ENCODE measurements around the gene PTPRN2. TPM values are rescaled to one million over a fixed set of nuclear protein-coding genes. Genes with fewer than 3 reads are reported as not detected.

PTPRN2 gene
- total RNA-seq, 1 experiment from 2014 or later = 1.7 TPM

- no peaks in the 10 kb centered on the region for H3K4me1 ChIP-seq (ENCODE audit: low read length)
Measured at GRCh38 chr7:158247758-158248487, 339.7 kb downstream of the PTPRN2 start.

GRCh38 chr7:158246960-158247673 is 340.5 kb downstream of the PTPRN2 start:
- Histone ChIP-seq H3K4me2 (ENCODE audit: low read depth, low read length, poor library complexity, severe bottlenecking) (no peak overlapping the region), H2AFZ (ENCODE audit: low read length) (no peak overlapping the region), H3K27me3 (ENCODE audit: low read length) (no peaks in the 10 kb centered on the region; the same call in 1 of the 2 replicates), H3K36me3 (ENCODE audit: insufficient read depth, low read length) (no peaks in the 10 kb centered on the region), H3K4me1 (ENCODE audit: low read length) (no peaks in the 10 kb centered on the region), H3K9ac (ENCODE audit: low read length) (no peak overlapping the region), H4K20me1 (ENCODE audit: insufficient read depth, low read depth, low read length) (no peaks in the 10 kb centered on the region), H3K4me3 (ENCODE audit: low read length) (no peak overlapping the region), H3K79me2 (ENCODE audit: low read length) (no peaks in the 10 kb centered on the region), H3K9me3 (ENCODE audit: low read length) (peaks cover 8% of the 10 kb centered on the region), H3K9me2 (replicated peaks; ENCODE audit: insufficient read depth, low read length) (no peaks in the 10 kb centered on the region), H3K27ac (ENCODE audit: low read length) (no peak overlapping the region)
- no peak for DNase-seq

More at GRCh38 chr7:158247758-158248487, 339.7 kb downstream of the PTPRN2 start:
- Histone ChIP-seq H2AFZ (ENCODE audit: low read length) (no peak overlapping the region), H3K36me3 (ENCODE audit: insufficient read depth, low read length) (no peaks in the 10 kb centered on the region), H3K9ac (ENCODE audit: low read length) (no peak overlapping the region), H3K27ac (ENCODE audit: low read length) (no peak overlapping the region), H4K20me1 (ENCODE audit: insufficient read depth, low read depth, low read length) (no peaks in the 10 kb centered on the region), H3K4me2 (ENCODE audit: low read depth, low read length, poor library complexity, severe bottlenecking) (no peak overlapping the region), H3K79me2 (ENCODE audit: low read length) (no peaks in the 10 kb centered on the region), H3K27me3 (ENCODE audit: low read length) (no peaks in the 10 kb centered on the region; the same call in 1 of the 2 replicates), H3K9me2 (replicated peaks; ENCODE audit: insufficient read depth, low read length) (no peaks in the 10 kb centered on the region), H3K4me3 (ENCODE audit: low read length) (no peak overlapping the region), H3K9me3 (ENCODE audit: low read length) (peaks cover 8% of the 10 kb centered on the region)
- no peak for DNase-seq

- H2AFZ ChIP-seq (ENCODE audit: low read length) = no peak overlapping the region
- H3K36me3 ChIP-seq (ENCODE audit: insufficient read depth, low read length) = no peaks in the 10 kb centered on the region
- H3K9me3 ChIP-seq (ENCODE audit: low read length) = peaks cover 8% of the 10 kb centered on the region
- no peaks in the 10 kb centered on the region for H4K20me1 ChIP-seq (ENCODE audit: insufficient read depth, low read depth, low read length)
- no peaks in the 10 kb centered on the region for H3K9me2 ChIP-seq (replicated peaks; ENCODE audit: insufficient read depth, low read length)
- H3K4me3 ChIP-seq (ENCODE audit: low read length) = no peak overlapping the region
- no peaks in the 10 kb centered on the region for H3K79me2 ChIP-seq (ENCODE audit: low read length)
- no peak overlapping the region for H3K4me2 ChIP-seq (ENCODE audit: low read depth, low read length, poor library complexity, severe bottlenecking)
- no peaks in the 10 kb centered on the region for H3K27me3 ChIP-seq (ENCODE audit: low read length)
- no peaks in the 10 kb centered on the region for H3K4me1 ChIP-seq (ENCODE audit: low read length)
- no peak overlapping the region for H3K27ac ChIP-seq (ENCODE audit: low read length)
- no peak for DNase-seq
- no peak overlapping the region for H3K9ac ChIP-seq (ENCODE audit: low read length)
Measured at GRCh38 chr7:158246272-158246959, 341.2 kb downstream of the PTPRN2 start.

- Histone ChIP-seq H3K9me3 (ENCODE audit: low read length) (peaks cover 8% of the 10 kb centered on the region), H3K27ac (ENCODE audit: low read length) (no peak overlapping the region), H3K27me3 (ENCODE audit: low read length) (no peaks in the 10 kb centered on the region), H4K20me1 (ENCODE audit: insufficient read depth, low read depth, low read length) (no peaks in the 10 kb centered on the region), H3K4me1 (ENCODE audit: low read length) (no peaks in the 10 kb centered on the region), H3K9ac (ENCODE audit: low read length) (no peak overlapping the region), H3K36me3 (ENCODE audit: insufficient read depth, low read length) (no peaks in the 10 kb centered on the region), H2AFZ (ENCODE audit: low read length) (no peak overlapping the region), H3K9me2 (replicated peaks; ENCODE audit: insufficient read depth, low read length) (no peaks in the 10 kb centered on the region), H3K4me3 (ENCODE audit: low read length) (no peak overlapping the region), H3K79me2 (ENCODE audit: low read length) (no peaks in the 10 kb centered on the region), H3K4me2 (ENCODE audit: low read depth, low read length, poor library complexity, severe bottlenecking) (no peak overlapping the region)
- DNase-seq = no peak
Measured at GRCh38 chr7:158245724-158246041, 341.9 kb downstream of the PTPRN2 start.

- Histone ChIP-seq H3K4me1 (ENCODE audit: low read length) (no peaks in the 10 kb centered on the region), H3K4me3 (ENCODE audit: low read length) (no peak overlapping the region), H3K4me2 (ENCODE audit: low read depth, low read length, poor library complexity, severe bottlenecking) (no peak overlapping the region), H4K20me1 (ENCODE audit: insufficient read depth, low read depth, low read length) (no peaks in the 10 kb centered on the region), H3K27me3 (ENCODE audit: low read length) (no peaks in the 10 kb centered on the region), H3K9me2 (replicated peaks; ENCODE audit: insufficient read depth, low read length) (no peaks in the 10 kb centered on the region), H3K9ac (ENCODE audit: low read length) (no peak overlapping the region), H3K9me3 (ENCODE audit: low read length) (peaks cover 8% of the 10 kb centered on the region), H2AFZ (ENCODE audit: low read length) (no peak overlapping the region), H3K79me2 (ENCODE audit: low read length) (no peaks in the 10 kb centered on the region), H3K36me3 (ENCODE audit: insufficient read depth, low read length) (no peaks in the 10 kb centered on the region), H3K27ac (ENCODE audit: low read length) (no peak overlapping the region)
- DNase-seq = no peak
Measured at GRCh38 chr7:158244873-158245723, 342.5 kb downstream of the PTPRN2 start.

- H4K20me1 ChIP-seq (ENCODE audit: insufficient read depth, low read depth, low read length) = no peaks in the 10 kb centered on the region
- no peak overlapping the region for H3K9ac ChIP-seq (ENCODE audit: low read length)
- H3K79me2 ChIP-seq (ENCODE audit: low read length) = no peaks in the 10 kb centered on the region
- H3K27ac ChIP-seq (ENCODE audit: low read length) = no peak overlapping the region
- no peak overlapping the region for H3K4me2 ChIP-seq (ENCODE audit: low read depth, low read length, poor library complexity, severe bottlenecking)
- H3K27me3 ChIP-seq (ENCODE audit: low read length) = no peaks in the 10 kb centered on the region
- H3K4me1 ChIP-seq (ENCODE audit: low read length) = no peaks in the 10 kb centered on the region
- no peaks in the 10 kb centered on the region for H3K9me2 ChIP-seq (replicated peaks; ENCODE audit: insufficient read depth, low read length)
- no peaks in the 10 kb centered on the region for H3K36me3 ChIP-seq (ENCODE audit: insufficient read depth, low read length)
- no peak overlapping the region for H2AFZ ChIP-seq (ENCODE audit: low read length)
- H3K9me3 ChIP-seq (ENCODE audit: low read length) = peaks cover 8% of the 10 kb centered on the region
- DNase-seq = no peak
- no peak overlapping the region for H3K4me3 ChIP-seq (ENCODE audit: low read length)
Measured at GRCh38 chr7:158244430-158244829, 343.2 kb downstream of the PTPRN2 start.

GRCh38 chr7:158241919-158242318 is 345.7 kb downstream of the PTPRN2 start:
- no peak for DNase-seq

More at GRCh38 chr7:158241919-158242318, 345.7 kb downstream of the PTPRN2 start:
- Histone ChIP-seq H3K27ac (ENCODE audit: low read length) (no peak overlapping the region), H2AFZ (ENCODE audit: low read length) (no peak overlapping the region), H4K20me1 (ENCODE audit: insufficient read depth, low read depth, low read length) (no peaks in the 10 kb centered on the region), H3K9me3 (ENCODE audit: low read length) (no peaks in the 10 kb centered on the region), H3K79me2 (ENCODE audit: low read length) (no peaks in the 10 kb centered on the region), H3K27me3 (ENCODE audit: low read length) (no peaks in the 10 kb centered on the region), H3K4me3 (ENCODE audit: low read length) (no peak overlapping the region), H3K36me3 (ENCODE audit: insufficient read depth, low read length) (no peaks in the 10 kb centered on the region), H3K4me1 (ENCODE audit: low read length) (no peaks in the 10 kb centered on the region), H3K9ac (ENCODE audit: low read length) (no peak overlapping the region), H3K4me2 (ENCODE audit: low read depth, low read length, poor library complexity, severe bottlenecking) (no peak overlapping the region), H3K9me2 (replicated peaks; ENCODE audit: insufficient read depth, low read length) (no peaks in the 10 kb centered on the region)
